Measurements from ENCODE around the gene CTDSPL.

The CTDSPL gene

GRCh38 chr3:37896827-37897226, 35.1 kb downstream of the CTDSPL start:
- DNase-seq: no peak

- no peak for DNase-seq
Measured at GRCh38 chr3:37897763-37898162, 36.1 kb downstream of the CTDSPL start.

DNA sequence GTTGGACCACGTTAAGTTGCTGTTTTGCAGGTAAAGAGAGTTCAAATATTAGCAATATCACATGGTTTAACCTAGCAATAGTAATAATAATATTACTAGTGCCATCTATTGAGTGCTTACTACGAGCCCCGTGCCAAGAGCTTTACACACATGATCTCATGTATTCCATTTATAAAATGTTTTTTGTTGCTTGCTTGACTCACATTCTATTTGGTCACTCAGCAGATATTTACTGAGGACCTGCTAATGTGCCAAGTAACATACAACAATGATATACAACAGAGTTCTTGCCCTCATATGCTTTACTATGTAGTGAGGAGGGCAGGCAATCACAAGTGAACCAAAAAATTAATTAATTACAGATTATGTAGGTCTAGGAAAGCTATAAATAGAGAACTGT, 36.7 kb downstream of the CTDSPL start:
- DNase-seq: no peak

GRCh38 chr3:37899101-37899707, 37.5 kb downstream of the CTDSPL start:
- no peak for DNase-seq

DNA sequence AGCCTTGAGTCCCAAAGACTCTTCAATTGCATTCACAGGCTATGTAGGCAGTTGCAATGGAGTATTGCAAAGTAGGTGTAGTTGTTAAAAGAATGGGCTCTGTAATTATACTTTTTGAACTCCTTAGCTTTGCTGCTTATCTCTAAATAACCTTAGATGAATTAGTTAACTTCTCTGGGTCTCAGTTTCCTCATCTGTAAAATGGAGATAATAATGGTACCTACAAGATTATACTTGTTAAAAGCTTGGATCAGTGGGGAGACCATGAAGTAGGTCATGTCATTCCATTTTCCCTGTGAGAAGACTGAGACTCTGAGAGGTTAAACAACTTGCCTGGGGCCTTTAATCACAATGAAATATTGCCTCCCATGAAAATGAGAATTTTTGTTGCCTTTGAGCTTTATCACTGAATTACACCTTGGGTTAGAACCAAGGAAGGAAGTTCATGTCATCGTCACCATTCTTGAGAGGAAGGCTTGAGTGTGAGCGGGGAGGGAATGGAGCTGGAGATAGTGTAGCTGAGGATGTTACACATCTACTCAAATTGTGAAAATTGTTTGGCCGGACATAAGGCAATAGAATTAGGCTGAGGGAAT, 38.1 kb downstream of the CTDSPL start:
- DNase-seq: no peak

- no peak for DNase-seq
Measured at GRCh38 chr3:37901721-37902120, 40.0 kb downstream of the CTDSPL start.

DNA sequence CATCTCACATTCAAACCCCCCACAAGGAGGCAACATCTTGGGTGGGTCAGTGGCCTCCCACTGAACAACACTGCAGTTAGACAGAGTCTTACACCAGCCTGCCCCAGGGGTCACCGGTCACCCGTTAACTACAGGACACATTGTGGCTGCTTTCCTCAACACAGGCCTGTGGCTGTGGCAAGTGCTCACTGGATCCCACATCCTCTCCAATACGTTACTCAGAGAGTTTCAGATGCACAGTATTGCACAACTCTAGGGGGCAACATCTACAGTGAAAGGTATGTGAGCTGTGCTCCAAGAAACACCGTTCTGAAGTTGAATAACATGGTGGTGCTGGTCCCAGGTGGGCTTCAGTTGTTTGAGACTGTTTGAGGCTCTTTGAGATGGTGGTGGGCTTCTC, 41.0 kb downstream of the CTDSPL start:
- DNase-seq: no peak

GRCh38 chr3:37903320-37903719, 41.6 kb downstream of the CTDSPL start:
- no peak for DNase-seq

- DNase-seq: no peak
Measured at GRCh38 chr3:37903734-37904133, 42.1 kb downstream of the CTDSPL start.

GRCh38 chr3:37904601-37905000, 42.9 kb downstream of the CTDSPL start:
- DNase-seq: no peak

DNA sequence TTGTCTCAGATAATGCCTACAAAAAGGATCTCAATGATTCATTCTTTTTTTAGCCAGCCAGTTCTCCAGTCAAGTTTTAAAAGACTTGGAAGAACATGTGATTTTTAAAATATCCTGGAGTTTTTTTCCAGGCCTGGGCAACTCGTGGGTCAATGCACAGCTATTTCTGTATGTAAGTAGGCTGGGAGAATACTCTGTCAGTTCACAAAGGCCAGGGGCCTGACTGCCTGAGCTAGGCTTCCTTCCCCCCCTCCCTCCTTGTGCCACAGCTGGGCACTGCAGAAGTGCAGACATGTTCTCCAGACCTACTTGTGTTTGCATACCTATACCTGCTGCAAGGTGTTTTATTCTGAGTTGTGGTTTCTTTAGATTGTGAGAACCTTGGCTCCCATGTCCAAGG, 43.7 kb downstream of the CTDSPL start:
- DNase-seq: no peak

GRCh38 chr3:37905987-37906674, 44.5 kb downstream of the CTDSPL start:
- DNase-seq: no peak

- DNase-seq: no peak
Measured at GRCh38 chr3:37906734-37907282, 45.1 kb downstream of the CTDSPL start.

GRCh38 chr3:37907371-37907770, 45.7 kb downstream of the CTDSPL start:
- DNase-seq: no peak

GRCh38 chr3:37907906-37908305, 46.2 kb downstream of the CTDSPL start:
- no peak for DNase-seq

GRCh38 chr3:37909067-37909911, 47.6 kb downstream of the CTDSPL start:
- DNase-seq: no peak

GRCh38 chr3:37910671-37911400, 49.2 kb downstream of the CTDSPL start:
- no peak for DNase-seq

- DNase-seq: no peak
Measured at GRCh38 chr3:37912052-37912733, 50.5 kb downstream of the CTDSPL start.

GRCh38 chr3:37913522-37913921, 51.8 kb downstream of the CTDSPL start:
- DNase-seq: no peak

DNA sequence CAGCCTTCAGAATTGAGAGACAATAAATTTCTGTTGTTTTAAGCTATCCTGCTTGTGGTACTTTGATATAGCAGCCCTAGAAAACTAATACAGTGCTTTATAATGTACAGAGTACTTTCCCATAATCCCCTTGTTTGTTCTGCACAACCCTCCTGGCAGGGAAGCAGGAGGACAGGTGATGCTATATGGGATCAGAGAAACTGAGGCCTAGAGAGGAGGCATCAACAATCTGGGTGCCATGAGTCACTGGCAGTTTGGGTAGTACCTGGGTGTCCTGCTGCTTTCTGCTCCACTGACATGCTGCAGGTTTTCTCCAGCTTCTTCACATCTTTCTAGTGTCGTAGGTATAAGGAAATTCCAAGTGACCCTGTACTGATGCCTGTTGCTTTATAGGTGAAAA, 55.0 kb downstream of the CTDSPL start:
- no peak for DNase-seq

GRCh38 chr3:37918627-37919026, 56.9 kb downstream of the CTDSPL start:
- no peak for DNase-seq

GRCh38 chr3:37920156-37920699, 58.5 kb downstream of the CTDSPL start:
- DNase-seq: no peak
